Lower leg skin (tissue), 3 donors: ENCODE data around the gene MTFMT.

Source experiments
- POLR2A ChIP-seq, 2 donors: fragments of 450-650 bp; IDR thresholded peaks; one replicate each; pipeline ENCODE4 v1.6.1; 2016 to 2017; ENCODE audit warnings: antibody characterized with exemption in 2 of 2, mild to moderate bottlenecking in 1 of 2, moderate library complexity in 1 of 2
- TF ChIP-seq, protein P1 (sequence below), 3 donors: fragments of 450-650 bp; IDR thresholded peaks; one replicate each; pipeline ENCODE4 v1.5.1; 2016; ENCODE audit warnings: antibody characterized with exemption in 3 of 3, mild to moderate bottlenecking in 3 of 3, moderate library complexity in 2 of 3

DNA sequence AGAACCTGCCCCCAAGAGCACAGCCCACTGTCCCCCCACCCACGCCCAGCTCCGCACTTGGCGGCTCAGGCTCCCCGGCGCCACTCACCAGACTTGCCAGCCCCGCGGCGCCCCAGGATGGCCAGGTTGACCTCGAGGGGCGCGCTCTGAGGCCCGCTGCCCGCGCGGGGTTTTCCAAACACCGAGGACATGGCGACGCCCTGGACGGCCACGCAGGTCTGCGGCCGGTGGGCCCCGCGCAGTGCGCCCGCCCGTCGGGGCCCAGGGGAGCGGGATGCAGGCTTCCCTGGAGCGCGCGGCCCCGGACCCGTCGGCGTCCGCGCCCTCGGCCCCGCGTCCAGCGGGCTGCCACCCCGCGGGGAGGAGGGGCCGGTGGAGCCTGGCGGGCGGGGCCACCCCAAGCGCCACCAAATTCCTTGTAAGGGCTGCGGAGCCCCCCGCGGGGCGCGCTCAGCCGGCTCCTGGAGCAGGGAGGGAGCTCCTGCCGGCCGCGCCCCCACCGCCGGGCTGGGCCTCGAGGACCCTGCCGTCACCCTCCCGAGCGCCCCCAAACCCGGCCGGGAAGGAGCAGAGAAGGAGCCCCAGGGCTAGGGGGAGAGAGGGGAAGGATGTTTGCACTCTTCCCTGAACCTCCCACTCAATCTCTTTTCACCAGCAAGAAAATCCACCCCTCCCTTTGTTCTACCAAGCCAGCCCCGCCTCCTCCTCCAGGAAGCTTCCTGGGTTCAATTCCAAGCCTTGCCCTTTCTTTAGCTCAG is 38.4 kb upstream of the MTFMT start, which contains the start of gene RASL12:
- TF ChIP-seq, protein P1, sequence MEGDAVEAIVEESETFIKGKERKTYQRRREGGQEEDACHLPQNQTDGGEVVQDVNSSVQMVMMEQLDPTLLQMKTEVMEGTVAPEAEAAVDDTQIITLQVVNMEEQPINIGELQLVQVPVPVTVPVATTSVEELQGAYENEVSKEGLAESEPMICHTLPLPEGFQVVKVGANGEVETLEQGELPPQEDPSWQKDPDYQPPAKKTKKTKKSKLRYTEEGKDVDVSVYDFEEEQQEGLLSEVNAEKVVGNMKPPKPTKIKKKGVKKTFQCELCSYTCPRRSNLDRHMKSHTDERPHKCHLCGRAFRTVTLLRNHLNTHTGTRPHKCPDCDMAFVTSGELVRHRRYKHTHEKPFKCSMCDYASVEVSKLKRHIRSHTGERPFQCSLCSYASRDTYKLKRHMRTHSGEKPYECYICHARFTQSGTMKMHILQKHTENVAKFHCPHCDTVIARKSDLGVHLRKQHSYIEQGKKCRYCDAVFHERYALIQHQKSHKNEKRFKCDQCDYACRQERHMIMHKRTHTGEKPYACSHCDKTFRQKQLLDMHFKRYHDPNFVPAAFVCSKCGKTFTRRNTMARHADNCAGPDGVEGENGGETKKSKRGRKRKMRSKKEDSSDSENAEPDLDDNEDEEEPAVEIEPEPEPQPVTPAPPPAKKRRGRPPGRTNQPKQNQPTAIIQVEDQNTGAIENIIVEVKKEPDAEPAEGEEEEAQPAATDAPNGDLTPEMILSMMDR (IDR thresholded peaks at IDR 0.05) = no peak
- TF ChIP-seq POLR2A (IDR thresholded peaks at IDR 0.05) = no peak
